ENCODE results near the gene SYT2. TPM values are rescaled to one million over a fixed set of nuclear protein-coding genes. Genes with fewer than 3 reads are reported as not detected.
"Not testable (repeated sequence)": the region's sequence is repeated elsewhere in the genome, so short reads cannot be mapped to it uniquely, and the experiment has no call there.

SYT2 gene
- total RNA-seq, 4 donors from 2014 or later, result under 0.01 to 0.38 TPM; not detected in 2

DNA sequence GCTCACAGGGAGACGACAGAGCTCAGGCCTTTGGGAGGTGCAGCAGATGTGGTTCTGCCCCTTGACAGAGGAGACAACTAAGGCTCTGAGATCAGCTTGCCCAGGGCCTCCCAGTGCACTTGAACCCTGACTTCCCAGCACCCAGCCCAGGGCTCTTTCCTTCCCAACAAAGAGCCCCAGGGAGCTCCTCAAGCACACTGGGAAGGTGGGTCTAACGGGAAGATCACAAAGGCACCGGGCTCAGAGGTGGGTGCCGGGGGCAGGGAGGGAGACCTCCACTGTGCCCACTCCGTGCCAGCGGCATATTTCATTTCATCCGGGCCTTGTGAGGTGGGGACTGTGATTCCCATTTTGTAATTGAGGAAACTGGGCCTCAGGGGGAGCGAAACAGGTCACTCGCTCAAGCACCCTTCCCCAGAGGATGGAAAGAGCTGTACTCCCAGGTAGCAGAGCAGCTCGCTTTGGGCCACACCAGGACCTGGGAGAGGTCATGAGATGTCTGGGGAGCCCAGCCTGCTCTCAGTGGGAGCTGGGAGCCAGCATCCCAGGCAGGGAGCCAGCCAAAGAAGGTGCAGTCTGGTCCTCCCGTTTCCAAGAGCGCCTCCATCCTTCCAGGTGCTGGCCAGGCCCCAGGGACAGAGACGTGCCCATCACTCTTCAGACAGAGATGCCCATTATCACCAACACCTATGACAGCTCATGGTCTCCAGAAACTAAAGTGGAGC, 82.3 kb downstream of the SYT2 start:
- no peaks in the 10 kb centered on the region for H3K4me1 ChIP-seq
- no peak for TF ChIP-seq POLR2A (IDR thresholded peaks at IDR 0.05)
- H3K9me3 ChIP-seq, result no peaks in the 10 kb centered on the region
- no peak overlapping the region for H3K4me3 ChIP-seq (replicated peaks in 1 of 3)
- H3K27ac ChIP-seq, result no peak overlapping the region
- 81 to 89% methylated on average over 11 to 12 of the region's 13 CpGs for WGBS, 2 donors
- intact Hi-C loops (cut with DNase I), result no loop called here
- no peaks in the 10 kb centered on the region for H3K36me3 ChIP-seq
- no peaks in the 10 kb centered on the region for H3K27me3 ChIP-seq
- DNase-seq, result no peak

DNA sequence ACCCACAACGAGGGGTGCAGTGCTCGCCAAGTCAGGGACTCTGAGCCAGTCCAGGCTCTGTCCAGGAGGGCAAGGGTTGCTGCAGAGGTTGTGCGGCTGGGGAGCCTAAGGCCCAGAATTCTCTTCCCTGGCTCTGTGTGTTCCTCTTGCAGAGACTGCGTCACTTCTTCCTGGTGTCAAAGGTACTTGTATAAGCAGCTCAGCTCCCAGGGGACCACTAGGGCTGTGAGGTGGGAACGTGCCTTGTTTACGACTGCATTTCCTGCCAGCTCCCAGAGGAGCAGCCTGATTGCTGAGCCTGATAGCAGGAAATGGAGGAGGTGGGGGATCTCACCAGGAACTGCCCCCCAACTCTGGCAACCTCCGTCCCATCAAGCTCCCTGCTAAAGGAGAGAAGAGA, 83.2 kb downstream of the SYT2 start:
- H3K27ac ChIP-seq; H3K4me1 ChIP-seq; H3K4me3 ChIP-seq (replicated peaks in 1 of 3); DNase-seq; intact Hi-C loops (cut with DNase I); H3K9me3 ChIP-seq; H3K36me3 ChIP-seq; H3K27me3 ChIP-seq: not testable (repeated sequence)
- WGBS, 2 donors, result 37 to 50% methylated on average over 2 to 7 of the region's 7 CpGs

DNA sequence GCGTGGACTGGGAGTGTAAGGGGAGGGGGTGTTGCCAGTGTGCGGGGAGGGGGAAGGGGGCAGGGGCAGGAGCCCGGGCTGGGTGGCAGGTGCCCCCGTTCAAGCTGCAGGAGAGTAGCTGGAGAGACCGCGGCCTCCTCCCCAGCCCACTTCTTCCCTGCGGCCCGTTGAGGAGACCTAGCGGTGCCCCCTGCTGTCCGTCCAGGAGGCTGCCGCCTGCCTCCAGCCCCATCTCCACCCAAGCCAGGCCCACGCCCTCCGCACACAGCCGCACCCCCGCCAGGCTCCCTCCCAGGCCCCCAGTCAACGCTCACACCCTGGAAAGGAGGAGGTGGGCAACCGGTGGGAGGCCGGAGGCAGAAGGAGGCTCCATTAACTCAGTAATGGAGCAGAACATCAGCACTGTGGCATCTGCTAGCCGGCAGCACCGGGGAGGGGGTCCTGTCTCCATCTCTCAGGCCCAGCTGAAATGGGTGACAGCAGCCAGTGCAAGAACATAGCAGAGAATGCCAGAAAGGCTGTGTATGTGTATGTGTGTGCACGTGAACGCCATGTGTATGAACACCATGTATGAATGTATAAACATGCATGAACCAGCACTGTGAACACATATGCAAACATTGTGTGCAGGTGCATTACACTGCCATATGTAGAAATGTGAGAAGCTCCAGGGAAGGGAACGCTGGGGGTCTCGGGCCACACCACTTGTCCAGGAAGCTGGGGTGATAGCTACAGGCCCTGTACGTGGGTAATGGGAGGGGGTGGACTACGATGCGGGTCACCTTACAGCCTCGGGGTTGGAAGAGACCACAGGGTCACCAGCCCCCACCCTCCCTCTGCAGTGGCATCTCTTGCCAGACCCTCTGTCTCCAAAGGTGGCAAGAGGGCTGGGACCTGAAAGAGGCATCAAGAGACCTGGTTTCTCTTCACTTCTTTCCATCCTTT, 84.6 kb downstream of the SYT2 start:
- 42 to 70% methylated on average over 13 to 24 of the region's 28 CpGs for WGBS, 2 donors
- H3K27ac ChIP-seq, result no peak overlapping the region
- no peaks in the 10 kb centered on the region for H3K4me1 ChIP-seq
- no peaks in the 10 kb centered on the region for H3K9me3 ChIP-seq
- peak; percentile 37 to 42 for DNase-seq
- TF ChIP-seq CTCF (IDR thresholded peaks at IDR 0.05) (peak in 5 of 6 experiments; percentile 13 to 60 (median 38)), POLR2A (IDR thresholded peaks at IDR 0.05) (no peak)
- no peak overlapping the region for H3K4me3 ChIP-seq (replicated peaks in 1 of 3)
- no peaks in the 10 kb centered on the region for H3K27me3 ChIP-seq
- intact Hi-C loops (cut with DNase I), result no loop called here
- no peaks in the 10 kb centered on the region for H3K36me3 ChIP-seq

DNA sequence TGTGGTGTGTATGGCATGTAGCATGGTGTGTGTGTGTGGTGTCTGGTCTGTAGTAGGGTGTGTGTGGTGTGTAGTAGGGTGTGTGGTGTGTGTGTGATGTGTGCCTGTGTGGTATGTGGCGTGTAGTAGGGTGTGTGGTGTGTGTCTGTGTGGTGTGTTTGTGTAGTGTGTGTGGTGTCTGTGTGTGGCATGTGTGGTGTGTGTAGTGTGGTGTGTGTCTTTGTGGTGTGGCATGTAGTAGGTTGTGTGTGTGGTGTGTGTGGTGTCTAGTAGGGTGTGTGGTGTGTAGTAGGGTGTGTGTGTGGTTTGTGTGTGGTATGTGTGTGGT, 85.5 kb downstream of the SYT2 start:
- Histone ChIP-seq H3K4me1 (no peaks in the 10 kb centered on the region), H3K36me3 (no peaks in the 10 kb centered on the region), H3K27me3 (no peaks in the 10 kb centered on the region), H3K9me3 (no peaks in the 10 kb centered on the region), H3K27ac (no peak overlapping the region), H3K4me3 (replicated peaks in 1 of 3) (no peak overlapping the region)
- DNase-seq, result no peak
- no peak for TF ChIP-seq POLR2A (IDR thresholded peaks at IDR 0.05)
- TF ChIP-seq CTCF (IDR thresholded peaks at IDR 0.05), result no peak
- 91 to 92% methylated on average over 1 of the region's 1 CpG for WGBS, 2 donors
- intact Hi-C loops (cut with DNase I), result no loop called here

DNA sequence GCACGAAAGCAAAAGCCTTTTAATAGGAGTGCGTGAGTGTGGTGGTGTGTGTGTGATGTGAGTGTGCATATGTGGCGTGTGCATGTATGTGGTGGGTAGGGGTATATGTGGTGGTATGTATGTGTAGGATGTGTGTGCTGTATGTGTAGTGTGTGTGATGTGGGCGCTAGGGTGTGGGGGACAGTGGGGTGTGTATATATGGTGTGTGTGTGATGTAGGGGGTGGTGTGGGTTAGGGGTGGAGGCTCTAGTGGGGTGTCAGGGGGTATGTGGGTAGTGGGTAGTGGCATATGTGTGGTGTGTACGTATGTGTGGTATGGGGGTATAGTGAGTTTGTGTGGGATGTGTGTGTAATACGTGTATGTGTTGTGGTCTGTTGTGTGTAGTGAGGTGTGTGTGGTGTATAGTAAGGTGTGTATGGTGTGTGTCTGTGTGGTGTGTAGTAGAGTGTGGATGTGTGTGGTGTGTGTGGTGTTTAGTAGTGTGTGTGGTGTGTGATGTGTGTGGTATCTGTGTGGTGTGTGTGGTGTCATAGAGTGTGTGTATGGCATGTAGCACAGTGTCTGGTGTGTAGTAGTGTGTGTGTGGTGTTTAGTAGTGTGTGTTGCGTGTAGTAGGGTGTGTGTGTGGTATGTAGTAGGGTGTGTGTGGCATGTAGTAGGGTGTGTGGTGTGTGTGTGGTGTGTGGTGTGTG, 86.0 kb downstream of the SYT2 start:
- Histone ChIP-seq H3K27me3 (no peaks in the 10 kb centered on the region), H3K4me3 (replicated peaks in 1 of 3) (no peak overlapping the region), H3K4me1 (no peaks in the 10 kb centered on the region), H3K36me3 (no peaks in the 10 kb centered on the region), H3K27ac (no peak overlapping the region), H3K9me3 (no peaks in the 10 kb centered on the region)
- intact Hi-C loops (cut with DNase I), result no loop called here
- DNase-seq, result no peak
- TF ChIP-seq POLR2A (IDR thresholded peaks at IDR 0.05) (no peak), CTCF (IDR thresholded peaks at IDR 0.05) (no peak)
- WGBS, 2 donors, result 88 to 91% methylated on average over 7 of the region's 7 CpGs

GRCh38 chr1:202623476-202623875, 86.8 kb downstream of the SYT2 start:
- H3K27me3 ChIP-seq; H3K27ac ChIP-seq; DNase-seq; intact Hi-C loops (cut with DNase I); H3K4me1 ChIP-seq; H3K4me3 ChIP-seq (replicated peaks in 1 of 3); H3K36me3 ChIP-seq; H3K9me3 ChIP-seq: not testable (repeated sequence)
- 72 to 77% methylated on average over 11 of the region's 12 CpGs for WGBS, 2 donors

Measured in thyroid gland (tissue), 4 donors.